Fibroblast of skin of right quadriceps (primary cell): ENCODE results near the gene CCS.
"Not testable (repeated sequence)": the region's sequence is repeated elsewhere in the genome, so short reads cannot be mapped to it uniquely, and the experiment has no call there.

Experiments
- DNase-seq: peaks from one replicate; pipeline ENCODE4 v3.0.0-alpha.2; 2013

The CCS gene

GRCh38 chr11:66561975-66562248 lies 31.1 kb upstream of the CCS start:
- no peak for DNase-seq

GRCh38 chr11:66562275-66562674 lies 30.7 kb upstream of the CCS start:
- no peak for DNase-seq

GRCh38 chr11:66562907-66563583 lies 29.9 kb upstream of the CCS start:
- no peak for DNase-seq

GRCh38 chr11:66563832-66564231 lies 29.2 kb upstream of the CCS start:
- no peak for DNase-seq

GRCh38 chr11:66564538-66564937 lies 28.4 kb upstream of the CCS start:
- DNase-seq: no peak

- no peak for DNase-seq
Measured at GRCh38 chr11:66564984-66565383, 28.0 kb upstream of the CCS start.

GRCh38 chr11:66566221-66566620 lies 26.8 kb upstream of the CCS start:
- DNase-seq: no peak

- no peak for DNase-seq
Measured at GRCh38 chr11:66567787-66568123, 25.2 kb upstream of the CCS start.

GRCh38 chr11:66568124-66568916 lies 24.7 kb upstream of the CCS start, which contains the start of gene CTSF:
Gene CTSF, minus strand, starts transcription at chr11:66568606. Its CDS starts 120 bp downstream, at chr11:66568486.
- peak; percentile 64 for DNase-seq

- no peak for DNase-seq
Measured at GRCh38 chr11:66569076-66569475, 23.9 kb upstream of the CCS start.

GRCh38 chr11:66570079-66570849 lies 22.7 kb upstream of the CCS start:
- no peak for DNase-seq

GRCh38 chr11:66570850-66571180 lies 22.2 kb upstream of the CCS start:
- no peak for DNase-seq

- DNase-seq: peak; percentile 65
Measured at GRCh38 chr11:66579017-66579606, 13.9 kb upstream of the CCS start.

GRCh38 chr11:66580803-66581202 lies 12.2 kb upstream of the CCS start:
- no peak for DNase-seq

GRCh38 chr11:66581261-66581660 lies 11.7 kb upstream of the CCS start:
- no peak for DNase-seq

GRCh38 chr11:66582565-66583147 lies 10.3 kb upstream of the CCS start:
- DNase-seq: not testable (repeated sequence)

GRCh38 chr11:66585447-66585846 lies 7.5 kb upstream of the CCS start:
- not testable (repeated sequence) for DNase-seq

GRCh38 chr11:66586136-66586535 lies 6.8 kb upstream of the CCS start:
- no peak for DNase-seq

- not testable (repeated sequence) for DNase-seq
Measured at GRCh38 chr11:66589315-66589714, 3.7 kb upstream of the CCS start.

GRCh38 chr11:66589996-66590675 lies 2.8 kb upstream of the CCS start:
- no peak for DNase-seq

GRCh38 chr11:66591175-66591574 lies 1.8 kb upstream of the CCS start:
- no peak for DNase-seq

- DNase-seq: no peak
Measured at GRCh38 chr11:66593303-66593635, 284 bp downstream of the CCS start.

GRCh38 chr11:66593650-66594049 lies 665 bp downstream of the CCS start:
- no peak for DNase-seq
